ENCODE data around the gene SLK. TPM values are rescaled to one million over a fixed set of nuclear protein-coding genes. Genes with fewer than 3 reads are reported as not detected.

Gene SLK
- total and polyA plus RNA-seq, 2 of the 13 experiments (the other 11 are each of a cell fraction or from before 2014, with no cell fraction given): 3.4 to 22.8 TPM

- TF ChIP-seq ZNF142 (CRISPR knock-in tag; IDR thresholded peaks at IDR 0.05): peak; percentile 44; the same call in 1 of the 2 replicates
- peak; percentile 31; the same call in 1 of the 2 replicates for TF ChIP-seq DMAP1 (CRISPR knock-in tag; IDR thresholded peaks at IDR 0.05)
- TF ChIP-seq TFAP4 (IDR thresholded peaks at IDR 0.05; ENCODE audit: borderline replicate concordance, low read depth): peak; percentile 7; the same call in 1 of the 2 replicates
- peak; percentile 61; the same call in 1 of the 2 replicates for TF ChIP-seq ZNF691 (CRISPR knock-in tag; IDR thresholded peaks at IDR 0.05; ENCODE audit: borderline replicate concordance, low read depth)
- TF ChIP-seq ZNF605 (CRISPR knock-in tag; IDR thresholded peaks at IDR 0.05): 0 out of 2 replicates have a peak, but pooled peaks have one; percentile 37
- TF ChIP-seq ZNF607 (CRISPR knock-in tag; IDR thresholded peaks at IDR 0.05; ENCODE audit: borderline replicate concordance): 0 out of 2 replicates have a peak, but pooled peaks have one; percentile 13
- TF ChIP-seq ONECUT2 (CRISPR knock-in tag; IDR thresholded peaks at IDR 0.05): no peak
- TF ChIP-seq DBP (CRISPR knock-in tag; IDR thresholded peaks at IDR 0.05; ENCODE audit: not compliant biosample characterization): peak; percentile 26
- TF ChIP-seq ZNF362 (CRISPR knock-in tag; IDR thresholded peaks at IDR 0.05; ENCODE audit: borderline replicate concordance): peak; percentile 16; the same call in 1 of the 2 replicates
- TF ChIP-seq ZNF768 (CRISPR knock-in tag; IDR thresholded peaks at IDR 0.05): peak; percentile 29; the same call in 1 of the 2 replicates
- peak; percentile 37; the same call in 1 of the 2 replicates for TF ChIP-seq ESRRA (CRISPR knock-in tag; IDR thresholded peaks at IDR 0.05; ENCODE audit: low read depth)
- no peak for TF ChIP-seq MEIS2 (CRISPR knock-in tag; IDR thresholded peaks at IDR 0.05)
- peak; percentile 42; the same call in 1 of the 2 replicates for TF ChIP-seq SIN3A (IDR thresholded peaks at IDR 0.05; ENCODE audit: borderline replicate concordance, low read depth, low read length)
- TF ChIP-seq SKI (IDR thresholded peaks at IDR 0.05; ENCODE audit: partially characterized antibody): peak; percentile 37
- 0 out of 2 replicates have a peak, but pooled peaks have one; percentile 36 for TF ChIP-seq RXRA (CRISPR knock-in tag; IDR thresholded peaks at IDR 0.05)
- TF ChIP-seq MIXL1 (CRISPR knock-in tag; IDR thresholded peaks at IDR 0.05): no peak
Observed at GRCh38 chr10:103917302-103918052, 49.5 kb upstream of the SLK start (continued).

All from HepG2 (cell line).